GM12872 (cell line): ENCODE measurements around the gene UFSP1.

Experiments
- TF ChIP-seq, protein P1 (sequence below): IDR thresholded peaks from 3 replicates; pipeline ENCODE4 v1.5.1; 2011; ENCODE audit warnings: low read depth, mild to moderate bottlenecking, low read length, moderate library complexity; ENCODE audit not compliant: insufficient read depth

UFSP1 gene

DNA sequence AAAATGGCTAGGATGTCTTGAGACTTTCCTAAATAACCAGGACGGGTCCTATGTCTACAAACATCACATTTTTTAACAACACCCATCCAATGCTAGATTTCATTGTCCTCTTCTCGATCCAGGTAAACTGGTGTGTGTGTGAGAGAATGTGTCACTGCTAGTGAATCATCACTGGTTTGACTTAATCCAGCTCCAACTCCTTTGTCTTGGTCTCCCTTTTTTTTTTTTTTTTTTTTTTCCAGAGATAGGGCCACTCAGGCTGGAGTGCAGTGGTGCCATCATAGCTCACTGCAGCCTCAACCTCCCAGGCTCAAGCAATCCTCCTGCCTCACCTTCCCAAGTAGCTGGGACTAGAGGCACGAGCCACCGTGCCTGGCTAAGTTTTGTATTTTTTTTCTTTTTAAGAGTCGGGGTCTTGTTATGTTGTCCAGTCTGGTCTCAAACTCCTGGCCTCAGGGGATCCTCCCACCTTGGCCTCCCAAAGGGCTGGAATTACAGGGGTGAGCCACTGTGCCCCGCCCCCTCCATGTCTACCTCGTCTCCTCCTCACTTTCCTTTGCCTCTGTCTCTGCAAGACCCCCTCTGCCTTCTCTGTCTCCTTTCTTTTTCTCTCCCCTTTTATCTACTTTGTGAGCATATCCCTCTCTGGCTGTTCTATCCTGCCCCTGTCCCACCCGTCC lies 2.2 kb upstream of the UFSP1 start:
- TF ChIP-seq, protein P1, sequence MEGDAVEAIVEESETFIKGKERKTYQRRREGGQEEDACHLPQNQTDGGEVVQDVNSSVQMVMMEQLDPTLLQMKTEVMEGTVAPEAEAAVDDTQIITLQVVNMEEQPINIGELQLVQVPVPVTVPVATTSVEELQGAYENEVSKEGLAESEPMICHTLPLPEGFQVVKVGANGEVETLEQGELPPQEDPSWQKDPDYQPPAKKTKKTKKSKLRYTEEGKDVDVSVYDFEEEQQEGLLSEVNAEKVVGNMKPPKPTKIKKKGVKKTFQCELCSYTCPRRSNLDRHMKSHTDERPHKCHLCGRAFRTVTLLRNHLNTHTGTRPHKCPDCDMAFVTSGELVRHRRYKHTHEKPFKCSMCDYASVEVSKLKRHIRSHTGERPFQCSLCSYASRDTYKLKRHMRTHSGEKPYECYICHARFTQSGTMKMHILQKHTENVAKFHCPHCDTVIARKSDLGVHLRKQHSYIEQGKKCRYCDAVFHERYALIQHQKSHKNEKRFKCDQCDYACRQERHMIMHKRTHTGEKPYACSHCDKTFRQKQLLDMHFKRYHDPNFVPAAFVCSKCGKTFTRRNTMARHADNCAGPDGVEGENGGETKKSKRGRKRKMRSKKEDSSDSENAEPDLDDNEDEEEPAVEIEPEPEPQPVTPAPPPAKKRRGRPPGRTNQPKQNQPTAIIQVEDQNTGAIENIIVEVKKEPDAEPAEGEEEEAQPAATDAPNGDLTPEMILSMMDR: no peak

DNA sequence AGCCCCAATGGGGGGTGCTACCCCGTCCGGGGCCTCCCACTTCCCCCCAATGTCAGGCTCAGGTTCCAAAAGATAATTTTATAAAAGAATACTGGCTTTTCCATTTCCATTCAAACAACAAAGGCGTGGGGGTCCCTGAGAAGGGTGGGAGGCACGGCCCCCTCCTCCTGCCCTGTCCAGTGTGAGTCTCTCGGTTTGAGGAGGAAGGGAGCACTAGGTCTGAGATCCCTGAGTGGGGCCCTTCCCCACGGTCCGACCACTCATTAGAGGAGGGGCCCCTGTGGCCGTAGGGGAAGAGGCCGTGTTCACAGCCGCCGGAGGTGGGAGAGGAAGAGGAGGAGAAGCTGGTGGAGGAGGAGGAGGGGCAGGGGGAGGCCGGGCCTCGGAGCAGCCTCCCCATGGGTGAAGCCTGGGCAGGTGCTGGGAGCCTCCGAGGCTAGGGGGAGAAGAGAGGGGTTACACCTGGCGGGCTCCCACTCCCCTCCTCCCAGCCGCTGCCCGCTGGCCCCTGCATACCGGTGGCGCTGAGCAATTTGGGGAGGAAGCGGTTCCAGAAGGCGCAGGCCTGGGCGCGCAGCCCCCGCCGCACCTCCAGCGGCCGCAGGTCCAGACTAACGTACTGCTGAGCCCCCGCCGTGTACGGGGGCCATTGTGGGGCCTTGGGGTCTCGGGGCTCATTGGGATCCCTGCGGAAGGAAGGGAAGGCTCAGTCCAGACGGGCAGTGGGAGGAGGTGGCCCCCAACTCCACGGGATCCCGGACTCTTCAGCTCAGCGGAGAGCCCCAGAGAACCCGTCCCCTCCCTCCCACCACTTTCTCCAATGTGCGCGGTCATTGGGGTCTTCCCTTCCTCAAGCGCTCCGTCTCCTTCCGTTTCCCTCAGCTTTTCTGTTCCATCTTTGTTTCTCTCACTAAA lies 1.4 kb upstream of the UFSP1 start:
- TF ChIP-seq, protein P1: no peak

DNA sequence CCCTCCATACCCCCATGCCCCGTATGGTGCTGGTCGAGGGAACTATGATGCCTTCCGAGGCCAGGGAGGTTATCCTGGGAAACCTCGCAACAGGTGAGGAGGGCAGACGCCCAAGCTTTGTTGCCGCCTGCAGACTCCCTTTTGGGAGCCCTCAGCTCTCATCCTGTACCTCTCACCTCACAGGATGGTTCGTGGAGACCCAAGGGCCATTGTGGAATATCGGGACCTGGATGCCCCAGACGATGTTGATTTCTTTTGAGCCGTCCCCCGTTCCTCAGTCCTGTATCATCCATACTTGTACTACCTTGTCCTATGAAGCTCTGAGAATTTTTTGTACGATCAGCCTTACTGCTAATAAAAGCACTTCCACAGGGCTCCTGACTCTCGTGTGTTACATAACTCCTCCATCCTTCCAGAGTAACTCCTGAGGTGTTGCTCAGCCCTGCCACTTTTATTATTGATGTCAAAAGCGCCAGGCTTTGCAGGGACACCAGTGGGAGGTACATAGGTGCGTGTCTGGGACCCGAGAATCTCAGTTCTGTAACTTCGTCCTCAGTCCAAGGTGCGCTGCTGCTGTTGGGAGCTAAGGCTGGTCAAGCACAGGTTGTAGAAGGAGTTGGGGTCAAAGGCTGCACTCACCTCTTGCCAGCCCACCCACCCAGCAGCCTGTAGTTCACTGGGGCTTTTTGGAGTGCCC lies 1.1 kb downstream of the UFSP1 start:
- TF ChIP-seq, protein P1: no peak

DNA sequence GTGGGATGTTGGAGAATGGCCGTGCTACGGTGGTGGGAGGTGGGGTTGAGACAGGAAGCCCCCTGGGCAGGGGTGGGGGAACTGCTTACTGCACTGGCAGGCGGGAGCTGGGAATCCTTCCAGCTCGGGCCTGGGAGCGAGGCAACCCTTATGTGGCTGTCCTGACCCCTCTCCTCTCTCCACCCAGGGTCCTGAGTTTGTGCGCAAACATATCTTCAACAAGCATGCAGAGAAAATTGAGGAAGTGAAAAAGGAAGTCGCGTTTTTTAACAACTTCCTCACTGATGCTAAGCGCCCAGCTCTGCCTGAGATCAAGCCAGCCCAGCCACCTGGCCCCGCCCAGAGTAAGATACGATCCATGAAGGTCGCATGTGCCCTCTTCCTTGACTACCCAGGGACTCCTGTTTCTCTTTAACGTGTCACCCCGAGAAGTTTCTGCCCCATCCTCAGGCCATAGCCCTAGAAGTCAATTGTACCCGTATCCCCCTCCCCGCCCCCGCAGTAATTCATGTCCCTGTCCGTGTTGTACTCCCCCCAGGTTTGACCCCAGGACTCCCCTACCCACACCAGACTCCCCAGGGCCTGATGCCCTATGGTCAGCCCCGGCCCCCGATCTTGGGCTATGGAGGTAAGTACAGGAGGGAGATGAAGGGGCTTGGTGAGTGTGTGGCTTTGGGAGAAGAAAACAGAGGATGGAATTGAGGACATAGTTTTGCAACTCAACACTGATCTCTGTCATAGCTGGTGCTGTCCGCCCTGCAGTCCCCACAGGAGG lies 1.8 kb downstream of the UFSP1 start:
- TF ChIP-seq, protein P1: no peak

DNA sequence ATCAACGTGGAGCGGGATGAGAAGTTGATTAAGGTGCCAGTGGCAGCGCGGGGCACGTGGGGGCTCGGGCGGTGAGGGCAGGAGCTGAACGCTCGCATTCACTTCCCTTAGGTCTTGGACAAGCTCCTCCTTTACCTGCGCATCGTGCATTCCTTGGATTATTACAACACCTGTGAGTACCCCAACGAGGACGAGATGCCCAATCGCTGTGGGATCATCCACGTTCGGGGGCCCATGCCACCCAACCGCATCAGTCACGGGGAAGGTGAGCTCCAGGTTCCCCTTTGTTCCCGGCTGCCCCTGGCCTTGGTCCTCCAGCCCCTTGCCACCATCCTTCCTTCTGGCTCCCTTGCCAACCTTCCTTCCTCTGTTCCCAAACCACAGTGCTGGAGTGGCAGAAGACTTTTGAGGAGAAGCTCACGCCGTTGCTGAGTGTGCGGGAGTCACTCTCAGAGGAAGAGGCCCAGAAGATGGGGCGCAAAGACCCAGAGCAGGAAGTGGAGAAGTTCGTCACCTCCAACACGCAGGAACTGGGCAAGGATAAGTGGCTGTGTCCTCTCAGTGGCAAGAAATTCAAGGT lies 2.5 kb downstream of the UFSP1 start:
- TF ChIP-seq, protein P1: no peak

DNA sequence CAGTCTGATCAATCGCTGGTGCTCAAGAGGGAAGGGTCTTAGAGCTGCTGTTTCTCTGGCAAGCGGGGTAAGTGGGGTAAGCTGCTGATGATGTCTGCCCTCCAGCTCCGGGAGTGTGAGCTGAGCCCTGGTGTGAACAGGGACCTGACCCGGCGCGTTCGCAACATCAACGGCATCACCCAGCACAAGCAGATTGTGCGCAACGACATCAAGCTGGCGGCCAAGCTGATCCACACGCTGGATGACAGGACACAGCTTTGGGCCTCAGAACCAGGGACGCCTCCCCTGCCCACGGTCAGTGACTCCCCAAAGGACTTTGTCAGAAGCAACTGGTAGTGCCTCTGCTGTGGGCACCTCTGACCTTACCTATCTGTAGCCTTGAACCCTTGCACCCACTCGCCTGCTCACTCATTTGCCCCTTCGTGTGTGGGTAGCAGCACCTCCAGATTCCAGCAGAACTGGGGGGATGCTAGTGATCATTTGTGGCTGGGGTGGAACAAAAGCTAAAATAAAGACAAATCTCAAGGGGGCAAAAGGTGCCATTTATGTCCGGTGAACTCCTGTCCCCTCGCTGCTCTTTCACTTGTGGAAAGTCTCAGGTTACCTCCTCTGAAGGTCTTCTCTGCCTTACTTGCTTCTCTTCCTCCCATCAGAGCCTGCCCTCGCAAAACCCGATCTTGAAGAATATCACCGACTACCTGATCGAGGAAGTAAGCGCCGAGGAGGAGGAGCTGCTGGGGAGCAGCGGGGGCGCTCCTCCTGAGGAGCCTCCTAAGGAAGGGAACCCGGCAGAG lies 3.2 kb downstream of the UFSP1 start:
- TF ChIP-seq, protein P1: no peak
